AG04449 (cell line): ENCODE data around the gene HIPK3.
"Not testable (repeated sequence)": the region's sequence is repeated elsewhere in the genome, so short reads cannot be mapped to it uniquely, and the experiment has no call there.

ENCODE experiments used
- CTCF ChIA-PET: fragments of 350-600 bp; formaldehyde crosslinking; extraction: SDS; loops from one replicate; lab custom pipeline; 2021; ENCODE audit warnings: antibody characterized with exemption; lab: Yijun Ruan, JAX
- POLR2A ChIA-PET: fragments of 400-600, 350-600 bp; formaldehyde crosslinking; extraction: SDS; loops from one replicate; lab custom pipeline; 2020; ENCODE audit warnings: antibody characterized with exemption, inconsistent platforms; lab: Yijun Ruan, JAX
- DNase-seq: peaks from one replicate; pipeline ENCODE4 v3.0.0-alpha.2; 2010; ENCODE audit warnings: low read depth, low spot score
- H3K4me3 ChIP-seq: 2 replicates; pipeline ENCODE4 v1.5.1; 2011; ENCODE audit warnings: low read depth, mild to moderate bottlenecking, control low read depth, low read length
- TF ChIP-seq, protein P1 (sequence below): IDR thresholded peaks from one replicate; pipeline ENCODE4 v1.5.1; 2011; ENCODE audit warnings: mild to moderate bottlenecking, moderate library complexity, low read length, control low read depth, inconsistent platforms; ENCODE audit not compliant: insufficient read depth; ENCODE audit errors: missing control alignments

The HIPK3 gene

GRCh38 chr11:33256813-33257159 lies 395 bp upstream of the HIPK3 start:
- CTCF ChIA-PET: interaction anchor here (1.2 kb wide), 1 partner anchor 89 kb away, joined by 3 read pairs; no protein-coding TSS in a partner anchor
- TF ChIP-seq, protein P1, sequence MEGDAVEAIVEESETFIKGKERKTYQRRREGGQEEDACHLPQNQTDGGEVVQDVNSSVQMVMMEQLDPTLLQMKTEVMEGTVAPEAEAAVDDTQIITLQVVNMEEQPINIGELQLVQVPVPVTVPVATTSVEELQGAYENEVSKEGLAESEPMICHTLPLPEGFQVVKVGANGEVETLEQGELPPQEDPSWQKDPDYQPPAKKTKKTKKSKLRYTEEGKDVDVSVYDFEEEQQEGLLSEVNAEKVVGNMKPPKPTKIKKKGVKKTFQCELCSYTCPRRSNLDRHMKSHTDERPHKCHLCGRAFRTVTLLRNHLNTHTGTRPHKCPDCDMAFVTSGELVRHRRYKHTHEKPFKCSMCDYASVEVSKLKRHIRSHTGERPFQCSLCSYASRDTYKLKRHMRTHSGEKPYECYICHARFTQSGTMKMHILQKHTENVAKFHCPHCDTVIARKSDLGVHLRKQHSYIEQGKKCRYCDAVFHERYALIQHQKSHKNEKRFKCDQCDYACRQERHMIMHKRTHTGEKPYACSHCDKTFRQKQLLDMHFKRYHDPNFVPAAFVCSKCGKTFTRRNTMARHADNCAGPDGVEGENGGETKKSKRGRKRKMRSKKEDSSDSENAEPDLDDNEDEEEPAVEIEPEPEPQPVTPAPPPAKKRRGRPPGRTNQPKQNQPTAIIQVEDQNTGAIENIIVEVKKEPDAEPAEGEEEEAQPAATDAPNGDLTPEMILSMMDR: no peak
- peak overlapping the region; percentile 94 for H3K4me3 ChIP-seq
- DNase-seq: no peak
- POLR2A ChIA-PET: interaction anchor here (0.7 kb wide), 1 partner anchor 63 kb away, joined by 3 read pairs; no protein-coding TSS in a partner anchor

DNA sequence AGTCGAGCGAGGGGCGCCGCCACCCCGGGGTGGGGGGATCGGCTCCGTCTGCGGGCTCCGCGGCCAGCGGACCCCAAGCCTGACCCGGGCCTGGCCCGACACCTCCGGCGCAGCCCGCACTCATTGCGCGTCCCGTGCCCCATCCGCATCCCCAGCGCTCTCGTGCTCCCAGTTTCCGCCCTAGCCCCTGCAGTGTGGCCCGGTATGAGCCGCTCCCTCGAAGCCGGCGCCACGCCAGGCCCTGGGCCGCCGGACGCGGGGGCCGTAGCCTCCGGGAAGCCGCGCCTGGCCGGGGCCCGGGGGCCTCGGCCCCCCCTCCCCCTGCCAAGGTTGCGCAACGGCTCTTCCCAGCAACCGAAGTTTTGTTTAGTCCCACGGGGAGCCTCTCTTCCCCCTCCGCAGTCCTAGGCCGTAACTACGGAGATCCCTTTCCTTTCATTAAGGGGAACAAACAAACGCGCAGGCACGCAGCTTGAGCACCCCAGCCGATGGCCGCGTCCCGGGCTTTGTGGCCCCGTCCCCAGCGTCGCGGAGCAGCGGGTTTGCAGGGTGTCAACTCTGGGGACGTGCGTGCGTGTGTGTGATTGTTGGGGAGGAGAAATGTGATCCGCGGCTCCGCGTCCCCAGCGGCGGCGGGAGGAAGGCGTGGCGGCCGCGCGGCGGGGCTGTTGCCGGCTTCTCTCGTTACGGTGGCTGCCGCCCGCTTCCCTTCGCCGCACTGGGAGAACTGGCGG lies 883 bp downstream of the HIPK3 start:
- TF ChIP-seq, protein P1: peak; percentile 16
- CTCF ChIA-PET: interaction anchor here (2.2 kb wide), 1 partner anchor 16 kb away, joined by 8 read pairs; no protein-coding TSS in a partner anchor
- no peak for DNase-seq
- POLR2A ChIA-PET: interaction anchor here (0.7 kb wide), 1 partner anchor 59 kb away, joined by 3 read pairs; no protein-coding TSS in a partner anchor
- H3K4me3 ChIP-seq: peak overlapping the region; percentile 94

- CTCF ChIA-PET: interaction anchor here (1.0 to 2.2 kb wide), 3 partner anchors 11 to 97 kb away, joined by 3 to 8 read pairs (median 3); partner anchors contain the start of gene CSTF3
- TF ChIP-seq, protein P1: no peak
- POLR2A ChIA-PET: interaction anchor here (0.7 kb wide), 1 partner anchor 60 kb away, joined by 3 read pairs; no protein-coding TSS in a partner anchor
- no peak for DNase-seq
- peak overlapping the region; percentile 94 for H3K4me3 ChIP-seq
These were observed 1.5 kb downstream of the HIPK3 start for GRCh38 chr11:33258631-33259205.

DNA sequence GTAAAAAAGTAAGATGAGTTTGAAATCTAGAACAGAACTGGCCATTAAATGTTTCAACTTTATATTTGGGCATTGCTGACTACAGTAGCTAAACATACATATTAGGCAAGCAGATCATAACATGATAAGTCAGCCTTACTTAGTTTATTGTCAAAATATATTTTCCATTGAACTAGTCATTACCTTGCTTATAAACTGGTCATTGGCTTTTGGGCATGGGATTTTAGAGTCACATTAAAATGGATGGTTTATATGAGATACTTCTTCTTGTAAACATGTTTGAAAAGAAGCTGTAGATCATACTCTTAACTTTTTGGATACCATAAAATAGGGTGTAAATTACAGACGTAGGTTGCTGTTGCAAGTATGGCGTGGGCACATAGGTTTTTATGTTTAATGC lies 2.7 kb downstream of the HIPK3 start:
- POLR2A ChIA-PET: no interaction called here
- H3K4me3 ChIP-seq: peak overlapping the region; percentile 94
- DNase-seq: no peak
- CTCF ChIA-PET: interaction anchor here (1.0 to 2.2 kb wide), 3 partner anchors 9 to 98 kb away, joined by 3 to 8 read pairs (median 4); partner anchors contain the start of gene CSTF3
- TF ChIP-seq, protein P1: no peak

- CTCF ChIA-PET, DNase-seq, POLR2A ChIA-PET, H3K4me3 ChIP-seq: not testable (repeated sequence)
These were observed 4.2 kb downstream of the HIPK3 start for GRCh38 chr11:33261350-33261749.

DNA sequence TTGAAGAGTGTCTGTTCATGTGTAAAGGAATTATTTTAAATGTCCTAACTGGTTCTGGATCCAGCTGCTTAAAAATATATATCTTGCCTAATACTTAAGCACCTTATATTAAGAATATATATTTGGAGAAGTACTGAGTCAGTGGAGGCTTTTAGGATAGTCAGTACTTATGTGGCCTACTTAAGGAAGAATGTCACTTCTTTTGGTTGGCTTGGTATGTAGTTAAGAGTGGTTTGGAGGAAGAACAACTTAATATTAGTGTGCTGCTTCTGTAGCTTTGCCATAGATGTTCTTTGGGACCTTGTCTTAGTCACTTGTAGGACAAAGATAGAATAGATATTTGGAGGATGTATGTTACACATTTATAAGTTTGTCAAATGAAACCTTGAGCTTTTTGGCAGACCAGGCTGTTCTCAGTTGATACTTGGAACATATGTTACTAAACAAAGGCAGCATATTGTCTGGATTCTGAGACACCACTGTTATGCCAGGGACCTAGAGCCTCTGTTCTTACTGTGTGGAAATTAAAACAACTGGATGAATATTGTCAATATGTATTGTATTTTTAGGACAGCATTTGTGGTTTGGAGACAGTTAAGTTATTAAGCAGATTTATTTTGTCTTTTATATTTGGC lies 4.9 kb downstream of the HIPK3 start:
- ChIA-PET POLR2A (no interaction called here), CTCF (interaction anchor here (1.2 to 1.3 kb wide), 2 partner anchors 67 to 425 kb away, joined by 3 read pairs; no protein-coding TSS in a partner anchor)
- TF ChIP-seq, protein P1: no peak
- H3K4me3 ChIP-seq: no peak overlapping the region
- no peak for DNase-seq
